Right lobe of liver (tissue), 6 donors: Measurements from ENCODE around the gene NEK2. TPM values are rescaled to one million over a fixed set of nuclear protein-coding genes. Genes with fewer than 3 reads are reported as not detected.

Source experiments
- ATAC-seq, 4 donors: fragments of 200-7000 bp; cut with Tn5 transposase; one replicate each; pipeline ENCODE4 v1.9.1; 2020; ENCODE audit warnings: mild to moderate bottlenecking in 4 of 4, moderate library complexity in 4 of 4
- DNase-seq, 3 donors: peaks; one replicate each; pipeline ENCODE4 v3.0.0-alpha.2; 2020
- H3K27ac ChIP-seq, 3 donors: fragments of 200-600 bp; one replicate each; pipeline ENCODE4 v1.8.0; 2022
- H3K27me3 ChIP-seq, 2 donors: fragments of 200-600 bp; one replicate each; pipeline ENCODE4 v1.8.0; 2022
- H3K36me3 ChIP-seq, 4 donors: fragments of 200-600 bp; sonication (generic) in 1 of 4; one replicate each; pipeline versions ENCODE4 v1.5.1 to v1.8.0; 2017 to 2022; ENCODE audit warnings: control low read depth in 1 of 4
- H3K4me1 ChIP-seq, 4 donors: fragments of 200-600 bp; sonication (generic) in 1 of 4; one replicate each; pipeline versions ENCODE4 v1.5.1 to v1.8.0; 2017 to 2022; ENCODE audit warnings: control low read depth in 1 of 4
- H3K4me3 ChIP-seq, 3 donors: fragments of 200-600 bp; one replicate each; pipeline ENCODE4 v1.8.0; 2022
- H3K9me3 ChIP-seq, 4 donors: fragments of 200-600 bp; sonication (generic) in 1 of 4; one replicate each; pipeline versions ENCODE4 v1.5.1 to v1.8.0; 2017 to 2022; ENCODE audit warnings: control low read depth in 1 of 4
- CTCF ChIP-seq, 4 donors: fragments of 200-600 bp in 3 of 4; fragments of 450-650 bp in 1 of 4; IDR thresholded peaks; one replicate each; pipeline versions ENCODE4 v1.5.1 to v1.8.0; 2016 to 2022; ENCODE audit warnings: antibody characterized with exemption in 4 of 4, mild to moderate bottlenecking in 2 of 4
- POLR2A ChIP-seq: fragments of 450-650 bp; IDR thresholded peaks from one replicate; pipeline ENCODE4 v1.6.1; 2017; ENCODE audit warnings: antibody characterized with exemption, mild to moderate bottlenecking
- WGBS: methylation state at CpG from one replicate; pipeline ENCODE4 v1.1.6; 2018; ENCODE audit warnings: low coverage, low lambda C conversion rate; ENCODE audit not compliant: insufficient coverage; ENCODE audit errors: missing lambda C conversion rate; 5-methylcytosine and 5-hydroxymethylcytosine counted together
- intact Hi-C, 2 donors: fragments of 100-400 bp; cut with DNase I; formaldehyde crosslinking; loops; one replicate each; pipeline versions ENCODE4 v1.11.2 to v1.14.1; 2022
- total RNA-seq, 6 experiments: library from RNA; depleted of rRNA in 2 of 6; stranded (reverse); fragments of >200 nt in 2 of 6; fragmentation: NEBNext Ultra II Directional in 3 of 6; extraction: Animal tissue kit (Norgen Biotek cat#: 25700) in 3 of 6; gene quantifications; one replicate each; pipeline versions ENCODE4 v1.1.0 to v1.2.4, GENCODE V29; 2016 to 2023
- donor health status: DM: no; HTN: yes; CAD: no.
- donor health status: DM: no; HTN: no; CAD: no.
- donor health status: DM: no; HTN: no; CAD: no.
- donor health status: DM: no; HTN: yes; CAD: no.
- donor health status: DM: no; HTN: yes; CAD: no.

NEK2 gene
- total RNA-seq, 6 experiments from 2014 or later, result 0.22 to 0.80 (median 0.50) TPM; not detected in 1

- WGBS, result no CpG with 5 or more reads among the region's 4 CpGs
- TF ChIP-seq CTCF (IDR thresholded peaks at IDR 0.05) (no peak), POLR2A (no peak)
- H3K4me1 ChIP-seq, result no peaks in the 10 kb centered on the region
- no peaks in the 10 kb centered on the region for H3K27me3 ChIP-seq
- intact Hi-C loops, result no loop called here
- DNase-seq, result no peak
- no peak overlapping the region for H3K4me3 ChIP-seq
- ATAC-seq, result no peak
- H3K36me3 ChIP-seq, result no peaks in the 10 kb centered on the region
- H3K9me3 ChIP-seq, result no peaks in the 10 kb centered on the region
- no peak overlapping the region for H3K27ac ChIP-seq
Observed at GRCh38 chr1:211711315-211711705, 35.9 kb upstream of the NEK2 start.

DNA sequence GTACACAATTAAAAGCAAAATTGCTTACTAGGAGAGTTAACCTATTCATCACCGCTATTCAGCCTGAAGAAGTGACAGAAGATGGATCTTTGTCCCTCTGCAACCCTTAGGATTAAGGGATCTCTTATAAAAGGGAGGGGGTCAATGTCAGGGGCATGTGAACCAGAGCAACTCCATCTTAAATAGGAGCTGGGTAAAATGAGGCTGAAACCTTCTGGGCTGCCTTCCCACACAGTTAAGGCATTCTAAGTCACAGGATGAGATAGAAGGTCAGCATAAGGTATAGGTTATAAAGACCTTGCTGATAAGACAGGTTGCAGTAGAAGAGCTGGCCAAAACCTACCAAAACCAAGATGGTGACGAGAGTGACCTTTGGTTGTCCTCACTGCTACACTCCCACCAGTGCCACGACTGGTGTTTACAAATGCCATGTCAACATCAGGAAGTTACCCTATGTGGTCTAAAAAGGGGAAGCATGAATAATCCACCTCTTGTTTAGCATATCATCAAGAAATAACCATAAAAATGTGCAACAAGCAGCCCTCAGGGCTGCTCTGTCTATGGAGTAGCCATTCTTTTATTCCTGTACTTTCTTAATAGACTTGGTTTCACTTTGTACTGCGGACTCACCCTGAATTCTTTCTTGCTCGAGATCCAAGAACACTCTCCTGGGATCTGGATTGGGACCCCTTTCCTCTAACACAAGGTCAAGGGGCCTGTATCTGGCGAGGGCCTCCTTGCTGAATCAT, 35.3 kb upstream of the NEK2 start:
- no peak overlapping the region for H3K27ac ChIP-seq
- no peaks in the 10 kb centered on the region for H3K36me3 ChIP-seq
- no peaks in the 10 kb centered on the region for H3K4me1 ChIP-seq
- no peak overlapping the region for H3K4me3 ChIP-seq
- no peaks in the 10 kb centered on the region for H3K9me3 ChIP-seq
- DNase-seq (no peak), ATAC-seq (no peak)
- intact Hi-C loops, result no loop called here
- no peak for TF ChIP-seq POLR2A
- TF ChIP-seq CTCF (IDR thresholded peaks at IDR 0.05), result no peak
- no peaks in the 10 kb centered on the region for H3K27me3 ChIP-seq
- 69% methylated on average over 4 of the region's 6 CpGs for WGBS

DNA sequence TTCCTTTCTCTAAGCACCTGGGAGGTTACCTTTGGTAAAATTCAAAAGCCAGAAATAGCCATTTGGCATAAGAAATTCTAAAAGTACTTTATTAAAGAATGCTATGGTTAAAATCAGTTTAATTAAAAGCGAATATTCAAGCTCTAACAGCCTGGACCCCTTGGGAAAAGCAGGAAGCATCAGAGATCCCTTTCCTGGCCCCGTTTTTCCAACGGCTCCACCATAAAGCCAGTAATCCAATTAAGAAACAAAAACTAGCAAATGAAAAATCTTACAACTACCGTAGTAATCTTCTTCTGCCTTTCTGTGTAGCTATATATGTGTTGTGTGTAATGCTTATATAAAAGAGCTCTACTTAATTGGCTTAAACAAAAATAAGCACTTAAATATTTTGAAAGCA, 33.5 kb upstream of the NEK2 start:
- H3K4me3 ChIP-seq, result no peak overlapping the region
- no peaks in the 10 kb centered on the region for H3K4me1 ChIP-seq
- DNase-seq (no peak), ATAC-seq (no peak)
- H3K9me3 ChIP-seq, result no peaks in the 10 kb centered on the region
- no peaks in the 10 kb centered on the region for H3K27me3 ChIP-seq
- WGBS, result 71% methylated on average over 4 of the region's 4 CpGs
- no peak for TF ChIP-seq CTCF (IDR thresholded peaks at IDR 0.05)
- no peak for TF ChIP-seq POLR2A
- intact Hi-C loops, result no loop called here
- no peak overlapping the region for H3K27ac ChIP-seq
- no peaks in the 10 kb centered on the region for H3K36me3 ChIP-seq

- Histone ChIP-seq H3K9me3 (no peaks in the 10 kb centered on the region), H3K27me3 (no peaks in the 10 kb centered on the region), H3K27ac (no peak overlapping the region), H3K4me3 (no peak overlapping the region), H3K4me1 (no peaks in the 10 kb centered on the region), H3K36me3 (no peaks in the 10 kb centered on the region)
- TF ChIP-seq POLR2A (no peak), CTCF (IDR thresholded peaks at IDR 0.05) (no peak)
- DNase-seq, result no peak
- intact Hi-C loops, result no loop called here
- no peak for ATAC-seq
- WGBS, result 90% methylated on average over 6 of the region's 6 CpGs
Observed at GRCh38 chr1:211708006-211708405, 32.6 kb upstream of the NEK2 start.
